ENCODE results near the gene MAP1A. TPM values are rescaled to one million over a fixed set of nuclear protein-coding genes. Genes with fewer than 3 reads are reported as not detected.

MAP1A gene
- total and polyA plus RNA-seq, 3 experiments from 2014 or later: 0.09 to 0.92 (median 0.75) TPM

- Histone ChIP-seq H3K36me3 (ENCODE audit: insufficient read depth, low read length) (no peaks in the 10 kb centered on the region), H3K27ac (ENCODE audit: low read depth, low read length) (no peak overlapping the region), H3K27me3 (ENCODE audit: insufficient read depth, low read length, poor library complexity, severe bottlenecking) (peaks cover 5% of the 10 kb centered on the region), H3K4me1 (ENCODE audit: insufficient read depth, low read length) (peaks cover 21% of the 10 kb centered on the region), H3K4me3 (ENCODE audit: low read length) (no peak overlapping the region), H3K9me3 (ENCODE audit: low read length) (no peaks in the 10 kb centered on the region)
- Mint-ChIP-seq H3K27ac (peak overlapping the region in 3 of 8 donors; percentile 39 to 69 (median 66)), H3K27me3 (peaks cover 23 to 24% of the 10 kb centered on the region in 2 donors), H3K9me3 (no peaks in the 10 kb centered on the region), H3K4me1 (peaks cover 23 to 60% (median 41%) of the 10 kb centered on the region in 3 donors), H3K4me3 (no peak overlapping the region), H3K36me3 (peaks cover 0 to 5% (median 0%) of the 10 kb centered on the region in 3 donors)
- CTCF ChIA-PET: interaction anchor here (0.9 to 2.3 kb wide), 11 partner anchors 11 to 592 kb away, joined by 3 to 10 read pairs (median 5); partner anchors contain the start of genes TUBGCP4 and ZSCAN29
- POLR2A ChIA-PET: no interaction called here
- no peak for DNase-seq
These were observed 3.9 kb upstream of the MAP1A start for GRCh38 chr15:43513550-43513949.

DNA sequence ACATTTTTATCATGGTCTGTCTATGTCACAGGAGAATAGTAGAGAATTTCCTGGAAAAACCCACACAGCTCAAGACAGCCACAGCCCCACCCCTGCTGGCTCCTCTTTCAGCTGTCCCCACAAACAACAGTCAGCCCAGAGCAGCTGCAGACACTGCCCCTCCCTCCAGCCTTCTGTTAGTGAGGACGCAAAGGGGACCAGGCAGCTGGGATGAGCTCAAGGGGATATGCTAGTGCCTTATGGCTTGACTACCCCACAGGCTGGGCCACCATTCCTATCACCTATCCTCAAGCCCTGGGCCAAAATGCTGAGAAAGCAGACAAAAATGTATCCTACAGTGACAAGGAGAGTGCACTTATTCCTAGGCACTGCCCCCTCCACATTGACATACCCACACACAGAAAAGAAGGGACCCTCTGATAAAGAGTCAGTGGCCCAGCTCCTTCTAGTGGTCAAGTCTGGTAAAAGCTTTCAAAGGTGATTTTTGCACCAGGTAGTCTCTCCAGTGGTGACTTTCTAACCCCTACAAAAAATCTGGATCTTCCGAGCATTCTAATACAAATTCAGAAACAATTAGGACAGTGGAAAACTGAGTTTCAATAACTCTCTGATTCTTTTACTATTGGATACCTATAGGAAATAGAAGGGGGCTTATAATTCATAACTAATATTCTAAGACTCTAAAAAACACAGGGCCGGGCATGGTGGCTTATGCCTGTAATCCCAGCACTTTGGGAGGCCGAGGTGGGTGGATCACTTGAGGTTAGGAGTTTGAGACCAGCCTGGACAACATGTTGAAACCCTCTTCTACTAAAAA lies 3.0 kb upstream of the MAP1A start:
- H3K36me3 ChIP-seq (ENCODE audit: insufficient read depth, low read length): no peaks in the 10 kb centered on the region
- peaks cover 25 to 56% (median 36%) of the 10 kb centered on the region in 3 donors for H3K4me1 Mint-ChIP-seq
- H3K27me3 Mint-ChIP-seq: peaks cover 28 to 32% of the 10 kb centered on the region in 2 donors
- H3K36me3 Mint-ChIP-seq: peaks cover 0 to 5% (median 0%) of the 10 kb centered on the region in 3 donors
- H3K27me3 ChIP-seq (ENCODE audit: insufficient read depth, low read length, poor library complexity, severe bottlenecking): peaks cover 8% of the 10 kb centered on the region
- no peak overlapping the region for H3K4me3 ChIP-seq (ENCODE audit: low read length)
- peak overlapping the region in 1 of 7 donors; percentile 8 for H3K4me3 Mint-ChIP-seq
- POLR2A ChIA-PET: no interaction called here
- H3K27ac Mint-ChIP-seq: peak overlapping the region in 2 of 8 donors; percentile 66 to 67
- no peaks in the 10 kb centered on the region for H3K9me3 Mint-ChIP-seq
- H3K9me3 ChIP-seq (ENCODE audit: low read length): no peaks in the 10 kb centered on the region
- peaks cover 20% of the 10 kb centered on the region for H3K4me1 ChIP-seq (ENCODE audit: insufficient read depth, low read length)
- CTCF ChIA-PET: interaction anchor here (0.9 to 2.3 kb wide), 18 partner anchors 8 to 593 kb away, joined by 3 to 11 read pairs (median 4); partner anchors contain the start of genes TUBGCP4 and ZSCAN29
- DNase-seq: peak in 2 of 5 donors; percentile 18 to 38
- peak overlapping the region; percentile 10 for H3K27ac ChIP-seq (ENCODE audit: low read depth, low read length)

- Mint-ChIP-seq H3K4me3 (peak overlapping the region in 1 of 7 donors; percentile 26), H3K36me3 (no peaks in the 10 kb centered on the region), H3K9me3 (no peaks in the 10 kb centered on the region), H3K27ac (no peak overlapping the region), H3K4me1 (peaks cover 15 to 45% (median 24%) of the 10 kb centered on the region in 3 donors), H3K27me3 (peaks cover 29 to 34% of the 10 kb centered on the region in 2 donors)
- Histone ChIP-seq H3K36me3 (ENCODE audit: insufficient read depth, low read length) (no peaks in the 10 kb centered on the region), H3K27ac (ENCODE audit: low read depth, low read length) (no peak overlapping the region), H3K4me3 (ENCODE audit: low read length) (no peak overlapping the region), H3K27me3 (ENCODE audit: insufficient read depth, low read length, poor library complexity, severe bottlenecking) (peaks cover 10% of the 10 kb centered on the region), H3K9me3 (ENCODE audit: low read length) (no peaks in the 10 kb centered on the region), H3K4me1 (ENCODE audit: insufficient read depth, low read length) (peaks cover 11% of the 10 kb centered on the region)
- ChIA-PET CTCF (interaction anchor here (1.3 to 2.3 kb wide), 4 partner anchors 9 to 75 kb away, joined by 4 to 11 read pairs (median 8); no protein-coding TSS in a partner anchor), POLR2A (no interaction called here)
- no peak for DNase-seq
These were observed 1.7 kb upstream of the MAP1A start for GRCh38 chr15:43515741-43516140.

- H3K27me3 Mint-ChIP-seq: peaks cover 30 to 34% of the 10 kb centered on the region in 2 donors
- H3K4me1 ChIP-seq (ENCODE audit: insufficient read depth, low read length): peaks cover 9% of the 10 kb centered on the region
- no peaks in the 10 kb centered on the region for H3K9me3 Mint-ChIP-seq
- H3K9me3 ChIP-seq (ENCODE audit: low read length): no peaks in the 10 kb centered on the region
- peak overlapping the region in 1 of 8 donors; percentile 6 for H3K27ac Mint-ChIP-seq
- peaks cover 10% of the 10 kb centered on the region for H3K27me3 ChIP-seq (ENCODE audit: insufficient read depth, low read length, poor library complexity, severe bottlenecking)
- no peak overlapping the region for H3K27ac ChIP-seq (ENCODE audit: low read depth, low read length)
- no peaks in the 10 kb centered on the region for H3K36me3 ChIP-seq (ENCODE audit: insufficient read depth, low read length)
- H3K4me3 Mint-ChIP-seq: no peak overlapping the region
- CTCF ChIA-PET: interaction anchor here (2.1 kb wide), 1 partner anchor 32 kb away, joined by 7 read pairs; no protein-coding TSS in a partner anchor
- no peak for DNase-seq
- H3K4me3 ChIP-seq (ENCODE audit: low read length): no peak overlapping the region
- no peaks in the 10 kb centered on the region for H3K36me3 Mint-ChIP-seq
- peaks cover 14 to 41% (median 22%) of the 10 kb centered on the region in 3 donors for H3K4me1 Mint-ChIP-seq
- POLR2A ChIA-PET: no interaction called here
These were observed 1.2 kb upstream of the MAP1A start for GRCh38 chr15:43516185-43516584.

DNA sequence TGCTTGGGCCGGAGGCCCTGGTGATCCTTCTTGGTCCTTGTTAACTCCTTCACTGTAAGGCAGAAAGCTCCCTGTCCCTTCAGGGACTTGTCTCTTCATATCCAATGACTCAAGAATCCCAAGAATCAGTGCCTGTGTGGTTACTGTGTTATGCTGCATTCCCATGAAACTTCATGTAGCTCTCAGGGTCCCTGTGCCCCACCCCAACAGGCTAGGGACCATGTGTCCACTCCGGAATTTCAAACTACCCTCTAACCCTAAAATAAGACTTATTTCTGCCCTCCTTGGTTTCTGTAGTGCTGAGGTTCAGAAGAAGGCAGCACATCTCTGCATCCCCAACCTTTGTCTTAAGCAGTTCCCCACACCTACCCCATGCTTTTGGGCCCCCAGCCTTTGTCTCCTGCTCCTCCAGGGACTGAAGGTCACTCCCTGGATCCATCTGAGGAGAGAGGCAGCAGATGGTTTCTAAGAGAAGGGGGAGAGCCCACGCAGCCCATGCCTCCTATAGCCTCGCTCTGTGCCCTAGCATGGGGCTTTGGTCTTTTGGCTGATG lies 531 bp upstream of the MAP1A start:
- no peaks in the 10 kb centered on the region for H3K36me3 Mint-ChIP-seq
- H3K4me1 Mint-ChIP-seq: peaks cover 8 to 34% (median 15%) of the 10 kb centered on the region in 3 donors
- no peaks in the 10 kb centered on the region for H3K9me3 ChIP-seq (ENCODE audit: low read length)
- H3K9me3 Mint-ChIP-seq: no peaks in the 10 kb centered on the region
- no peak overlapping the region for H3K4me3 ChIP-seq (ENCODE audit: low read length)
- POLR2A ChIA-PET: no interaction called here
- H3K27ac ChIP-seq (ENCODE audit: low read depth, low read length): peak overlapping the region; percentile 43
- H3K4me1 ChIP-seq (ENCODE audit: insufficient read depth, low read length): peaks cover 5% of the 10 kb centered on the region
- peaks cover 10% of the 10 kb centered on the region for H3K27me3 ChIP-seq (ENCODE audit: insufficient read depth, low read length, poor library complexity, severe bottlenecking)
- H3K27ac Mint-ChIP-seq: no peak overlapping the region
- H3K36me3 ChIP-seq (ENCODE audit: insufficient read depth, low read length): no peaks in the 10 kb centered on the region
- H3K4me3 Mint-ChIP-seq: no peak overlapping the region
- no peak for DNase-seq
- peaks cover 30 to 34% of the 10 kb centered on the region in 2 donors for H3K27me3 Mint-ChIP-seq
- CTCF ChIA-PET: no interaction called here

GRCh38 chr15:43518197-43518761 lies 871 bp downstream of the MAP1A start:
- POLR2A ChIA-PET: no interaction called here
- Histone ChIP-seq H3K4me1 (ENCODE audit: insufficient read depth, low read length) (peaks cover 5% of the 10 kb centered on the region), H3K27me3 (ENCODE audit: insufficient read depth, low read length, poor library complexity, severe bottlenecking) (peaks cover 10% of the 10 kb centered on the region), H3K27ac (ENCODE audit: low read depth, low read length) (peak overlapping the region; percentile 59), H3K4me3 (ENCODE audit: low read length) (no peak overlapping the region), H3K9me3 (ENCODE audit: low read length) (no peaks in the 10 kb centered on the region), H3K36me3 (ENCODE audit: insufficient read depth, low read length) (no peaks in the 10 kb centered on the region)
- Mint-ChIP-seq H3K27ac (no peak overlapping the region), H3K27me3 (peaks cover 30 to 34% of the 10 kb centered on the region in 2 donors), H3K4me3 (peak overlapping the region in 2 of 7 donors; percentile 29 to 54), H3K9me3 (no peaks in the 10 kb centered on the region), H3K36me3 (peaks cover 0 to 4% (median 0%) of the 10 kb centered on the region in 3 donors), H3K4me1 (peaks cover 6 to 31% (median 11%) of the 10 kb centered on the region in 3 donors)
- CTCF ChIA-PET: no interaction called here
- DNase-seq: no peak

GRCh38 chr15:43519196-43519595 lies 1.8 kb downstream of the MAP1A start:
- CTCF ChIA-PET: no interaction called here
- H3K4me1 ChIP-seq (ENCODE audit: insufficient read depth, low read length): peaks cover 2% of the 10 kb centered on the region
- H3K36me3 Mint-ChIP-seq: peaks cover 0 to 5% (median 0%) of the 10 kb centered on the region in 3 donors
- H3K4me3 Mint-ChIP-seq: no peak overlapping the region
- H3K27ac Mint-ChIP-seq: peak overlapping the region in 2 of 8 donors; percentile 4 to 51
- H3K4me1 Mint-ChIP-seq: peaks cover 4 to 23% (median 4%) of the 10 kb centered on the region in 3 donors
- no peaks in the 10 kb centered on the region for H3K36me3 ChIP-seq (ENCODE audit: insufficient read depth, low read length)
- H3K4me3 ChIP-seq (ENCODE audit: low read length): no peak overlapping the region
- no peak for DNase-seq
- no peaks in the 10 kb centered on the region for H3K9me3 Mint-ChIP-seq
- H3K27me3 Mint-ChIP-seq: peaks cover 30 to 34% of the 10 kb centered on the region in 2 donors
- H3K27ac ChIP-seq (ENCODE audit: low read depth, low read length): no peak overlapping the region
- POLR2A ChIA-PET: no interaction called here
- peaks cover 10% of the 10 kb centered on the region for H3K27me3 ChIP-seq (ENCODE audit: insufficient read depth, low read length, poor library complexity, severe bottlenecking)
- no peaks in the 10 kb centered on the region for H3K9me3 ChIP-seq (ENCODE audit: low read length)

All from CD8-positive, alpha-beta memory T cell (primary cell).